ENCODE measurements around the gene NCAM1. TPM values are rescaled to one million over a fixed set of nuclear protein-coding genes. Genes with fewer than 3 reads are reported as not detected.
A peak's percentile ranks its signal among the peaks of the same experiment; 100 is the strongest.

The NCAM1 gene
- total RNA-seq, 1 donor from 2014 or later, result 3.5 TPM

- Histone ChIP-seq H3K4me3 (peak within 1 kb of the TSS; percentile 90), H3K36me3 (no peaks in the 10 kb centered on the region), H3K9me3 (no peaks in the 10 kb centered on the region), H3K27me3 (ENCODE audit: low read depth) (no peaks in the 10 kb centered on the region), H3K27ac (peak within 1 kb of the TSS; percentile 95), H3K4me1 (peaks cover 16% of the 10 kb centered on the region)
- intact Hi-C loops (cut with DNase I), result no loop called here
- peak; percentile 100 for ATAC-seq
- peak; percentile 96 for DNase-seq
- TF ChIP-seq, protein P1, sequence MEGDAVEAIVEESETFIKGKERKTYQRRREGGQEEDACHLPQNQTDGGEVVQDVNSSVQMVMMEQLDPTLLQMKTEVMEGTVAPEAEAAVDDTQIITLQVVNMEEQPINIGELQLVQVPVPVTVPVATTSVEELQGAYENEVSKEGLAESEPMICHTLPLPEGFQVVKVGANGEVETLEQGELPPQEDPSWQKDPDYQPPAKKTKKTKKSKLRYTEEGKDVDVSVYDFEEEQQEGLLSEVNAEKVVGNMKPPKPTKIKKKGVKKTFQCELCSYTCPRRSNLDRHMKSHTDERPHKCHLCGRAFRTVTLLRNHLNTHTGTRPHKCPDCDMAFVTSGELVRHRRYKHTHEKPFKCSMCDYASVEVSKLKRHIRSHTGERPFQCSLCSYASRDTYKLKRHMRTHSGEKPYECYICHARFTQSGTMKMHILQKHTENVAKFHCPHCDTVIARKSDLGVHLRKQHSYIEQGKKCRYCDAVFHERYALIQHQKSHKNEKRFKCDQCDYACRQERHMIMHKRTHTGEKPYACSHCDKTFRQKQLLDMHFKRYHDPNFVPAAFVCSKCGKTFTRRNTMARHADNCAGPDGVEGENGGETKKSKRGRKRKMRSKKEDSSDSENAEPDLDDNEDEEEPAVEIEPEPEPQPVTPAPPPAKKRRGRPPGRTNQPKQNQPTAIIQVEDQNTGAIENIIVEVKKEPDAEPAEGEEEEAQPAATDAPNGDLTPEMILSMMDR (IDR thresholded peaks at IDR 0.05), result no peak
Observed at GRCh38 chr11:113314389-113315301, 353.4 kb downstream of the NCAM1 start, which contains the start of gene TTC12. Gene TTC12, plus strand, starts transcription at chr11:113314583. Its CDS starts 1,675 bp downstream, at chr11:113316258.

DNA sequence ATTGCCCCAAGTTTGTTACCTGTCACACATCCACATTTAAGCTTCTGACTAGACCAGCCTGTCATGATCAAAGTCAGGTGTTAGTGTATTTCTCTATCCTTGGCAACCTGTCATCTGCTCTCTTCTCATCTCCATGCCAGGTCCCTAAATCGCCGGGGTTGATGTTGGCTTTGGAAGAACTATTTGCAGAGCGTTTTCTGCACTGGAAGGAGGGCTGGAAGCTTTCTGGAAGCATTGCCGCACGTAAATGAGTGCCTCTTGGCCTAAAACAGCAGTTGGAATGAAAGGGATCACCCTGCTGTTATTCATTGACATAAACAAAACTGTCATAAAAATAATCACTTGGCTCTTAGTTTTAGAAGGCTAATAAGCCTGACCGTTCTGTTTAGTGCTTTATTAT is 354.6 kb downstream of the NCAM1 start:
- no peak overlapping the region for H3K4me3 ChIP-seq
- DNase-seq (no peak), ATAC-seq (no peak)
- H3K27me3 ChIP-seq (ENCODE audit: low read depth), result no peaks in the 10 kb centered on the region
- no peaks in the 10 kb centered on the region for H3K9me3 ChIP-seq
- intact Hi-C loops (cut with DNase I), result no loop called here
- TF ChIP-seq, protein P1 (IDR thresholded peaks at IDR 0.05), result no peak
- H3K27ac ChIP-seq, result no peak overlapping the region
- H3K36me3 ChIP-seq, result no peaks in the 10 kb centered on the region
- H3K4me1 ChIP-seq, result peaks cover 16% of the 10 kb centered on the region

- intact Hi-C loops (cut with DNase I), result no loop called here
- TF ChIP-seq, protein P1 (IDR thresholded peaks at IDR 0.05), result no peak
Observed at GRCh38 chr11:113316256-113316655, 355.0 kb downstream of the NCAM1 start.

DNA sequence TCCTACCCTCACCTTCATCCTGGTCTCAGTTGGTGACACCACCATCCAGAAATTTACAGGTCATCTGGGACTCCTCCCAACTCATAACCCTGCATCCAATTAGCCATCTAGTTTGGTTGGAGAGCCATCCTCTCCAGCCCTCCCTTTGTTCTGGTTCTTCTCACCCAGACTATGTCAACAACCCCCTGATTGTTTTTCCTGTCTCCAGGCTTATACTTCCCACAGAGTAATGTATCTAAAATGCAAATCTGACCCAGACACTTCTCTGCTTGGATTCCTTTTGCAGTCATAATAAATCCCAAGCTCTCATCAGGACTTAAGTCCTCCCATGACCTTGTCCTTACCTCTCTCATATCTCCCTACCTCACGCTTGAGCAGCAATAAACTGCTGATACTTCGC is 356.1 kb downstream of the NCAM1 start:
- no peaks in the 10 kb centered on the region for H3K27me3 ChIP-seq (ENCODE audit: low read depth)
- intact Hi-C loops (cut with DNase I), result no loop called here
- H3K4me3 ChIP-seq, result no peak overlapping the region
- no peaks in the 10 kb centered on the region for H3K36me3 ChIP-seq
- no peak for ATAC-seq
- H3K4me1 ChIP-seq, result peaks cover 16% of the 10 kb centered on the region
- no peak overlapping the region for H3K27ac ChIP-seq
- DNase-seq, result no peak
- TF ChIP-seq, protein P1 (IDR thresholded peaks at IDR 0.05), result no peak
- H3K9me3 ChIP-seq, result no peaks in the 10 kb centered on the region

More at GRCh38 chr11:113316256-113316655, 355.0 kb downstream of the NCAM1 start:
- Histone ChIP-seq H3K27me3 (ENCODE audit: low read depth) (no peaks in the 10 kb centered on the region), H3K4me3 (no peak overlapping the region), H3K27ac (no peak overlapping the region), H3K4me1 (peaks cover 16% of the 10 kb centered on the region), H3K9me3 (no peaks in the 10 kb centered on the region), H3K36me3 (no peaks in the 10 kb centered on the region)
- DNase-seq (no peak), ATAC-seq (no peak)

GRCh38 chr11:113319085-113319484 is 357.9 kb downstream of the NCAM1 start:
- TF ChIP-seq, protein P1 (IDR thresholded peaks at IDR 0.05), result no peak
- H3K4me1 ChIP-seq, result peaks cover 10% of the 10 kb centered on the region
- H3K27ac ChIP-seq, result no peak overlapping the region
- intact Hi-C loops (cut with DNase I), result no loop called here
- H3K4me3 ChIP-seq, result no peak overlapping the region
- H3K9me3 ChIP-seq, result no peaks in the 10 kb centered on the region
- H3K36me3 ChIP-seq, result peaks cover 9% of the 10 kb centered on the region
- no peaks in the 10 kb centered on the region for H3K27me3 ChIP-seq (ENCODE audit: low read depth)
- DNase-seq (no peak), ATAC-seq (no peak)
